Activated naive CD4-positive, alpha-beta T cell treated with anti-CD3 and anti-CD28 coated beads for 36 hours (primary cell): ENCODE results near the gene UCK2. TPM values are rescaled to one million over a fixed set of nuclear protein-coding genes. Genes with fewer than 3 reads are reported as not detected.

Experiments
- CTCF ChIA-PET: fragments of 350-600 bp; sonication (Branson Sonifier 250); formaldehyde crosslinking; loops from one replicate; lab custom pipeline; 2021; ENCODE audit warnings: antibody characterized with exemption; lab: Charles Lee
- DNase-seq: peaks from one replicate; pipeline ENCODE4 v3.0.0-alpha.2; 2020
- H3K27ac Mint-ChIP-seq: one replicate; pipeline ENCODE4 v1.8.0; 2021; ENCODE audit warnings: mild to moderate bottlenecking, mixed read lengths
- H3K27me3 Mint-ChIP-seq: one replicate; pipeline ENCODE4 v1.8.0; 2021; ENCODE audit warnings: low read depth, mixed read lengths
- H3K36me3 Mint-ChIP-seq: one replicate; pipeline ENCODE4 v1.8.0; 2021; ENCODE audit warnings: low read depth, mixed read lengths
- H3K4me1 Mint-ChIP-seq: one replicate; pipeline ENCODE4 v1.8.0; 2021; ENCODE audit warnings: low read depth, mixed read lengths
- H3K4me3 Mint-ChIP-seq: one replicate; pipeline ENCODE4 v1.8.0; 2021; ENCODE audit warnings: mild to moderate bottlenecking, moderate library complexity, mixed read lengths
- H3K9me3 Mint-ChIP-seq: one replicate; pipeline ENCODE4 v1.8.0; 2021; ENCODE audit warnings: mixed read lengths
- intact Hi-C: fragments of 100-400 bp; cut with micrococcal nuclease; formaldehyde crosslinking; loops from one replicate; pipeline ENCODE4 v1.15.1; 2023
- total RNA-seq, 2 experiments: library from RNA; stranded (reverse); gene quantifications; one replicate each; pipeline ENCODE4 v1.2.3, GENCODE V29; 2021

UCK2 gene
- total RNA-seq, 2 experiments from 2014 or later = 58.8 to 61.5 TPM

DNA sequence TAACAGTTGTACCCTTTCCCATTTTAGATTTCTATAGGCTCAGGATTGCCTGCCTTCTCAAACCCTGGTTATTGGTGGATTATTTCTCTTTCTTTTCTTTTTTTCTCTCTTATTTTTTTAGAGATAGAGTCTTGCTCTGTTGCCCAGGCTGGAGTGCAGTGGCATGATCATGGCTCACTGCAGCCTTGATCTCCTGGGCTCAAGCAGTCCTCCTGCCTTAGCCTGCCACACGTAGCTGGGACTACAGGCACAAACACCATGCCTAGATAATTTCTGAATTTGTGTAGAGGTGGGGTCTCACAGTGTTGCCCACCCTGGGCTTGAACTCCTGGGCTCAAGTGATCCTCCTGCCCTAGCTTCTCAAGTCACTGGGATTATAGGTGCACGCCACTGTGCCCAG, 58.8 kb downstream of the UCK2 start:
- Mint-ChIP-seq H3K4me3 (no peak overlapping the region), H3K36me3 (peaks cover 18% of the 10 kb centered on the region), H3K9me3 (no peaks in the 10 kb centered on the region), H3K4me1 (peaks cover 3% of the 10 kb centered on the region), H3K27ac (no peak overlapping the region), H3K27me3 (no peaks in the 10 kb centered on the region)
- DNase-seq = no peak
- intact Hi-C loops = no loop called here
- CTCF ChIA-PET = no interaction called here

DNA sequence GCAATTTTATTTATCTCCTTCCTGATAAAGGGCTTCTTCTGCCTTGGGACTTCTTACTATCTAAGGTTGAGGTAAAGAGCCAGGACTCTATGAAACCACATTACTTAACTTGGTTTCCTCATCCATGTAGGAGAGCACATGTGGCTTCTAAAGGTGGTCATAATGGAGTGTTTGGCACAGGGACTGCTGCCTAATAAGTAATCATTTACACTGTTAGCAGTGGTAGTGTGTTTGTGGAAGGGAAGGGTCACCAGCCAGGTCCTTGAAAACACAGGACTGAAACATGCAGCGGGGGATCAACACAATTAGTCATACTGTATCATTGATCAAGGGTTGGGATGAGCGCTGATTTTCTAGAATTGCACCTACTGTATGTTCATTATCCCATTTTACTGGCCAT, 59.6 kb downstream of the UCK2 start:
- intact Hi-C loops = no loop called here
- Mint-ChIP-seq H3K4me1 (peaks cover 3% of the 10 kb centered on the region), H3K36me3 (peaks cover 26% of the 10 kb centered on the region), H3K27ac (no peak overlapping the region), H3K4me3 (no peak overlapping the region), H3K9me3 (no peaks in the 10 kb centered on the region), H3K27me3 (no peaks in the 10 kb centered on the region)
- DNase-seq = no peak
- CTCF ChIA-PET = no interaction called here

DNA sequence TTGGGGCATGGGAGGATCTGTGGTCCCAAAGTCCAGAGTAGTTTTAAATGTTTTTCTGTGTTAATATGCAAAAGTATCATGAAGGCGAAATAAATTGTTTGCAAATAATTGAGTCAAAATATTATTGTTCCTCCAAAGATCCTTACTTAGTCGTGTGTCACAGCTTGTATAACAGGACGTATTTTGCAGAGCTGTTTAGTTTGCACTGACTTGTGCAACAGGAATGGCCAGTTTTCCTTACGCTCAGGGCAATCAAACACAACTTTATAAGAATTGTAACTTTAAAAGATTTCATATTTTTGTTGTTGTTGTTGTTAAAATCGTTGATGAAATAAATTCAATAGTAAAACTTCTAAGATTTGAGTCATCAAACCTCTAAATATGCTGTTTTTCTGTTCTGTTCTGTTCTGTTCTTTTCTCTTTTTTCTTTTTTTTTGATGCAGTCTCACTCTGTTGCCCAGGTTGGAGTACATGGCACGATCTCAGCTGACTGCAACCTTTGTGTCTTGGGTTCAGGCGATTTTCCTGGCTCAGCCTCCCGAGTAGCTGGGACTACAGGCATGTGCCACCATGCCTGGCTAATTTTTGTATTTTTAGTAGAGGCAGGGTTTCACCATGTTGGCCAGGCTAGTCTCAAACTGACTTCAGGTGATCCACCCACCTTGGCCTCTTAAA, 60.6 kb downstream of the UCK2 start:
- peaks cover 29% of the 10 kb centered on the region for H3K36me3 Mint-ChIP-seq
- H3K27me3 Mint-ChIP-seq = no peaks in the 10 kb centered on the region
- peaks cover 2% of the 10 kb centered on the region for H3K4me1 Mint-ChIP-seq
- DNase-seq = no peak
- no peak overlapping the region for H3K27ac Mint-ChIP-seq
- H3K4me3 Mint-ChIP-seq = no peak overlapping the region
- intact Hi-C loops = no loop called here
- CTCF ChIA-PET = no interaction called here
- no peaks in the 10 kb centered on the region for H3K9me3 Mint-ChIP-seq

DNA sequence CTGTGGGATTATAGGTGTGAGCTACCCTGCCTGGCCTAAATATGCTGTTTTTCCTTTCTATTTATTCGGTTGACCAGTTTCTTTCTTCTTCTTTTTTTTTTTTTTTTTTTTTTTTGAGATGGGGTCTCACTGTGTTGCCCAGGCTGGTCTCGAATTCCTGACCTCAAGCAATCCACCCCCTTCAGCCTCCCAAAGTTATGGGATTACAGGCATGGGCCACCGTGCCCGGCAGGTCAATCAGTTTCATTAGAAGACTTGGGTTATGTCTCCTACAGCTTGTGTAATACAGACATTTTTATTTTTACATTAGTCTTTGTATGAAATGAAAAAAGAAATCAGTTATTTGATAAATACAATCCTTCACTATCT, 61.1 kb downstream of the UCK2 start:
- intact Hi-C loops = no loop called here
- DNase-seq = no peak

DNA sequence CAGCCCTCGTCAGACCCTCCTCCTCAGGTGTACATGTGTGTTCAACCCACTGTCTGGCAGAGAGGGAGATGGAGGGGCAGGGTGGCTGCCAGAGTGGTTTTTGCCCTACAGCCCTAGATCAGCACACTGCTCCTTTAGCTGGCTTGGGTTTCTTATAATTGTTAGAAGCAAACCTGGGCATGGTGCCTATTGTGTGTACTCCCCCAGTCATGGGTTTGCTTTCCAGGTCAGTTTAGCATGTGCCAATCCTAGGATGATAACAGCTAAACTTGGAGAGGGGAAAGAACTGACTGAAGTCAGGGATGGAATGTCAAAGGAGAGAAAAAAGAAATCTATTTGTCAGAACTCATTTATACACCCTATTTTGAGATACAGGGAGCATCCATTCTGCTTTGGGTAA, 63.3 kb downstream of the UCK2 start:
- intact Hi-C loops = no loop called here

More for the DNA sequence above, 61.1 kb downstream of the UCK2 start:
- Mint-ChIP-seq H3K4me1 (no peaks in the 10 kb centered on the region), H3K27ac (no peak overlapping the region), H3K36me3 (peaks cover 34% of the 10 kb centered on the region), H3K4me3 (no peak overlapping the region), H3K27me3 (no peaks in the 10 kb centered on the region), H3K9me3 (no peaks in the 10 kb centered on the region)
- CTCF ChIA-PET = no interaction called here

DNA sequence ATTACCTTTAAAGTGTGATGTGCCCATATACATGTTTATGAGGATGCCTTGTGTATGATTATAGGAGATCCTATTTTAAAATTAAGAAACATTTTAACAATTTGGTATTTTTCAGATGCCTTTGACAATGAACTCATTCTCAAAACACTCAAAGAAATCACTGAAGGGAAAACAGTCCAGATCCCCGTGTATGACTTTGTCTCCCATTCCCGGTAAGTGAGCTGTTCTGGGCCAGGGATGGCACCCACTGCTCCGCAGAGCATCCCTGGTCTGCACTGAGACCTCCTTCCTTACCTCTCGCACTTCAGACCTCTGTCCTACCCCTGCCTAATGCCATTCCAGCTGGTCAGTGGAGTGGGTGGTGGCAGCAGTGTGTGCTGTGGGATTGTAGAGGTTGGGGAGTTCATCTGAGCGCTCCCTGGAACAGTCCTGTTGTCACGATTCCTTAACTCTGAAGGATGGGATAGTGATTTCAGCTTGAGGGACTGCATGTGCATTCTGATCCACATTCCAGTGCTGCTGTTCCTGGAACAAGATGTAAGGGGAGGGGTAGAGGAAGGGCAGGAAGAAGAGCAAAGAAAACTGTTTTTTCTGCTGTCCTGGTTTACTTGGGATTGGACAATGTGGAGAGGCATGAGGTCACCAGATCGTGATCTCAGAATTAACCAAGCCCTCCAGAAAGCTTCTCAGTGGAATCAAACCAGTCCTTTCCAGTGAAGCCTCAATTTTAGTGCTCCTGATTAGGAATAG, 63.9 kb downstream of the UCK2 start:
- Mint-ChIP-seq H3K27ac (no peak overlapping the region), H3K4me3 (no peak overlapping the region), H3K4me1 (no peaks in the 10 kb centered on the region), H3K27me3 (no peaks in the 10 kb centered on the region), H3K36me3 (peaks cover 50% of the 10 kb centered on the region), H3K9me3 (no peaks in the 10 kb centered on the region)
- intact Hi-C loops = no loop called here
- DNase-seq = no peak
- CTCF ChIA-PET = no interaction called here

More for the DNA sequence above, 63.3 kb downstream of the UCK2 start:
- H3K4me1 Mint-ChIP-seq = no peaks in the 10 kb centered on the region
- H3K27ac Mint-ChIP-seq = no peak overlapping the region
- peaks cover 47% of the 10 kb centered on the region for H3K36me3 Mint-ChIP-seq
- H3K27me3 Mint-ChIP-seq = no peaks in the 10 kb centered on the region
- DNase-seq = no peak
- H3K4me3 Mint-ChIP-seq = no peak overlapping the region
- CTCF ChIA-PET = no interaction called here
- H3K9me3 Mint-ChIP-seq = no peaks in the 10 kb centered on the region

DNA sequence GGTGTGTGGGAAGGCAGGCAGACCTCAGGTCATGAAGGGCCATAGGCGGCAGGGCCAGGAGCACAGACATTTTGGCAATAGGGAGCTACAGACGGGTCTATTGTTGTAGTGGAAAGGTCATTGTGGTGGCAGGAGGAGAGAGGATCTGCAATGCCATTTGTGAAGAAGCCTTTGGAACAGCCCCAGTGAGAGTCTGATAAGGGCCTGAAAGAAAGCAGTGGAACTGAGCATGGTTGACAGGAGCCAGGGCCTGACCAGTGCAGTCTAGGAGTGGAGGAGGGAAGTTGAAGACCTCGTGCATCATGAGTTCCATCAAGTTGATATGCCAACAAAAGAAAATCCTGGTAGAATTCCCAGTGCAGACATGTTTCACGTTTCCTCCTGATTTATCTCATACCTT, 65.5 kb downstream of the UCK2 start:
- no peak overlapping the region for H3K4me3 Mint-ChIP-seq
- H3K27me3 Mint-ChIP-seq = no peaks in the 10 kb centered on the region
- no peak for DNase-seq
- H3K27ac Mint-ChIP-seq = no peak overlapping the region
- peaks cover 60% of the 10 kb centered on the region for H3K36me3 Mint-ChIP-seq
- peaks cover 4% of the 10 kb centered on the region for H3K4me1 Mint-ChIP-seq
- H3K9me3 Mint-ChIP-seq = no peaks in the 10 kb centered on the region
- intact Hi-C loops = no loop called here
- CTCF ChIA-PET = no interaction called here

DNA sequence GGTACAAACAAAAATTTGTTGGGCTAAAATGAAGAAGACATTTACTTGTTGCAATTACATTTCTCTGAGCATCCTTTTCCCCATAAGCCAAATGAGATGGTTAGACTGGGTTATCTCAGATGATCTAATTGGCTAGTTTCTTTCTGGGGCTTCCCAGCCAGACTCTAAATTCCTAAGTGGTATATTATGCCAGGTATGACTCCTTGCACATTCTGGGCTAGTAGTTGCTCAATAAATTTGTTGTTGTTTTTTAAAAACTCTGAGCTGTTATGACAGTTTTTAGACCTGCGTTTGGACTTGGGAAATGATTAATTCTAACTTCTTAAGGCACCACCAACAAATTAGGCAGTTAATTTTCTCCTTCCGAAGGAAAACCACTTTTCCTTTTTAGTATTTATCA, 66.1 kb downstream of the UCK2 start:
- CTCF ChIA-PET = no interaction called here
- H3K36me3 Mint-ChIP-seq = peaks cover 64% of the 10 kb centered on the region
- H3K4me3 Mint-ChIP-seq = no peak overlapping the region

DNA sequence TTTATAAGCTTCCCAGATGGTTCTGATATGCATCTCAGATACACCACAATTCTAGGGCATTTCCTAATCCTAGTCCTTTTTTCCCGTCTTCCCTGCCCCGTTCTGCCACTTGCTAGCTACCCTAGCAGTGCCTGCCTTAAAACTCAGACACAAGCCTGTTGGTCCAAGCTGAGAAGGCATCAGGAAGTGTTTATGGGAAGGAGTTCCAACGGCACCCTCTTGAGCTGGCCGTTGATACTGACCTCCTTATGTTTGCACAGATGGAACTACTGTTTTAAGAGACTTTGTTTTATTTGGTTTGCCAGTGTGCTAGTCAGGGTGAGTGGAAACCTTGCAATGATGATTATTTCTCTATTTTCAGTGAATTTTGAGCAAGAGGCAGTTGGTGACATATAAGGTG, 67.2 kb downstream of the UCK2 start:
- intact Hi-C loops = no loop called here
- H3K36me3 Mint-ChIP-seq = peaks cover 72% of the 10 kb centered on the region
- no peaks in the 10 kb centered on the region for H3K27me3 Mint-ChIP-seq
- DNase-seq = no peak
- peaks cover 4% of the 10 kb centered on the region for H3K4me1 Mint-ChIP-seq
- CTCF ChIA-PET = interaction anchor here (0.6 to 1.4 kb wide), 3 partner anchors 23 to 964 kb away, joined by 3 to 4 read pairs (median 4); no protein-coding TSS in a partner anchor
- H3K27ac Mint-ChIP-seq = no peak overlapping the region
- no peaks in the 10 kb centered on the region for H3K9me3 Mint-ChIP-seq
- H3K4me3 Mint-ChIP-seq = no peak overlapping the region

More for the DNA sequence above, 66.1 kb downstream of the UCK2 start:
- H3K27ac Mint-ChIP-seq = no peak overlapping the region
- intact Hi-C loops = no loop called here
- H3K9me3 Mint-ChIP-seq = no peaks in the 10 kb centered on the region
- no peaks in the 10 kb centered on the region for H3K27me3 Mint-ChIP-seq
- no peak for DNase-seq
- peaks cover 4% of the 10 kb centered on the region for H3K4me1 Mint-ChIP-seq

DNA sequence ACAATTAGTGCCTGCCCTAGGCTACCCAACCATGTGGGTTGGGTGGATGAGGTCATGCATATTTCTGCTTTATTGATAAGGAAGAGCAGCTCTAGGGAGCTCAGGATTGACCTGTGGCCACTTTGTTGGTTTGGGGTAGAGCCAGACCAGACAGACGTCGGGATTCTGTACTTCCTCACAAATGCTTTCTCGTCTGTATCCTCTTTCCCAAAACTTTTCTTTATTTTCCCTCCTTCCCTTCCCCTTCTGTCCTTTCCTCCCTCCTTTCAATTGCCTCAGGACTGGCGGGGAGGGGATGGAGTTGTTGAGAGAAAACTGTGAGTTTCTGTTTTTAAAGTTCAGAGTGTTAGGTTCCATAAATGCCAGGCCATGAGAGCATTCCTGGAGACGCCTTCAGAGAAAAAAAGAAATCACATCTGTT, 68.0 kb downstream of the UCK2 start:
- DNase-seq = no peak
- peaks cover 4% of the 10 kb centered on the region for H3K4me1 Mint-ChIP-seq
- CTCF ChIA-PET = interaction anchor here (0.6 to 1.4 kb wide), 2 partner anchors 24 to 654 kb away, joined by 3 to 4 read pairs; no protein-coding TSS in a partner anchor
- no peak overlapping the region for H3K27ac Mint-ChIP-seq
- H3K4me3 Mint-ChIP-seq = no peak overlapping the region
- H3K36me3 Mint-ChIP-seq = peaks cover 69% of the 10 kb centered on the region
- H3K9me3 Mint-ChIP-seq = no peaks in the 10 kb centered on the region
- intact Hi-C loops = no loop called here
- H3K27me3 Mint-ChIP-seq = no peaks in the 10 kb centered on the region

DNA sequence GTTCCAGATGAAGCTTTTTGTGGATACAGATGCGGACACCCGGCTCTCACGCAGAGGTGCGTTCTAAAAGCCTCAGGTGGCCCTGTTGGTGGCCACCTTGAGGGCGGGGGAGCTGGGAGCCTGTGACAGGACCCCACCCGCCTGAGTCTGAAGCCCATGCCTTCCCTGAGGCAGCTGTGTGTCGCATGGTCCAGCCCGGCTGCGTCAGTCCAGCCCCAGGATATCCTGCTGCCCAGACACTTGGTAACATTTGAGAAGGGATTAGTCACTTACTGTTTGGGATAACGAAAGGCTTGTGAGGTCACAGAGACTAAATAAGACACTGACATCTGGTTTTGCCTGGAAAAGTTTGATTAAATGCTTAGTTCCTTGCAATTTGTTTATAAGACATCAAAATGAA, 68.9 kb downstream of the UCK2 start:
- Mint-ChIP-seq H3K9me3 (no peaks in the 10 kb centered on the region), H3K27ac (no peak overlapping the region), H3K4me1 (peaks cover 4% of the 10 kb centered on the region), H3K4me3 (no peak overlapping the region), H3K36me3 (peaks cover 68% of the 10 kb centered on the region), H3K27me3 (no peaks in the 10 kb centered on the region)
- no peak for DNase-seq
- intact Hi-C loops = no loop called here
- CTCF ChIA-PET = no interaction called here

DNA sequence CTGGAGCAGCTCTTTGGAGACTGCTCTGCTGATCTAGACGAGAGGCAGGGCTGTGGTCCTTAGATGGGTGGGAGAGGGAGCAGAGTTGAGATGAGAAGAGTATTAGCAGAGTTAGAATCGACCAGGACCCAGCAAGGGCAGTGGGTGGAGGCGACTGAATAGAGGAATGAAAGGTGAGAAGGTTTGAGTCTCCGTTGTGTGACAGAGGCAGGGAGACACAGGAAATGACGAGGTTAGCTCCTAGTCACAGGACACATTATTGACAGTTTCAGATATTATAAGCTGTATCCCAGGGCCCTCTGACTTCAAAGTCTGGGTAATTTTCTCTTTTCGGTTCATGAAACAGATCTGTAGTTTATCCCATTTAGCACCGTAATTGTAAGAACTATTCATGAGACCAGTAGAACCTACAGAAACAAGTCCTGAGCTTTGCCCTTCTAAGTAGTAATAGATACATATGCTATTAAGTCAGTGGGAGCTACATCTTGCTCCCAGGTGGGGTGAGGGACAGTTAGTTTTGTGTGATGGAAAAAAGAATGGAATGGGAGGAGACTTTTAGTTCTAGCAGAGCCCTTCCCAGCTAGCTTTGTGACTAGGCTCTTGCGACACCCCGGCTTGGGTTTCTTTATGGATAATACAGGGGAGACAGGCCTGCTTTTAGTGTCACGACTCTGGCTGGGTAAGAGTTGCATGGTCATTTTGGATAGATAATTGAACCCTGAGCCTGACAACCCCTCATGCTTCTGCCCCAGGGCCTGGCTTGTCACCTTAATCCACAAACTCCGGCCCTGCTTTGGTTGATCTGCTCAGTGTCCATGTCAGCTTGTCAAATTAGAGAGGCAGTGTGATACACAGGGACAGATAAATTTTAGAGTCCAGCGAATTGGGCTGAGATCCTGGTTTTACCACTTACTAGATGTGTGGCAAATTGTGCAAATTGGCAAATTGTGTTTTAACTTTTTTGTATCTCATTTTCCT, 70.2 kb downstream of the UCK2 start:
- H3K4me3 Mint-ChIP-seq = no peak overlapping the region
- no peaks in the 10 kb centered on the region for H3K9me3 Mint-ChIP-seq
- no peak for DNase-seq
- CTCF ChIA-PET = no interaction called here
- intact Hi-C loops = no loop called here
- H3K27ac Mint-ChIP-seq = no peak overlapping the region
- H3K4me1 Mint-ChIP-seq = peaks cover 4% of the 10 kb centered on the region
- no peaks in the 10 kb centered on the region for H3K27me3 Mint-ChIP-seq
- H3K36me3 Mint-ChIP-seq = peaks cover 62% of the 10 kb centered on the region
